ENCODE measurements around the gene MYDGF. TPM values are rescaled to one million over a fixed set of nuclear protein-coding genes. Genes with fewer than 3 reads are reported as not detected.

MYDGF gene
- polyA plus RNA-seq, 12 donors: 45.7 to 75.9 (median 50.5) TPM; not detected in 1

- peak; percentile 62 for DNase-seq
Observed at GRCh38 chr19:4647676-4648644, 22.2 kb downstream of the MYDGF start.

GRCh38 chr19:4645718-4646117 is 24.4 kb downstream of the MYDGF start:
- DNase-seq: no peak

GRCh38 chr19:4642625-4643024 is 27.5 kb downstream of the MYDGF start:
- DNase-seq: no peak

GRCh38 chr19:4641132-4641531 is 29.0 kb downstream of the MYDGF start:
- no peak for DNase-seq

- no peak for DNase-seq
Observed at GRCh38 chr19:4640247-4641000, 29.7 kb downstream of the MYDGF start.

GRCh38 chr19:4639531-4640246 is 30.5 kb downstream of the MYDGF start:
- DNase-seq: no peak

GRCh38 chr19:4638828-4639530 is 31.2 kb downstream of the MYDGF start, which contains the start of gene TNFAIP8L1:
Gene TNFAIP8L1 (plus strand): TSS chr19:4639516. CDS start chr19:4651870, 12,354 bp downstream.
- peak; percentile 94 for DNase-seq

GRCh38 chr19:4638317-4638716 is 31.8 kb downstream of the MYDGF start:
- DNase-seq: peak; percentile 53

GRCh38 chr19:4636761-4637160 is 33.4 kb downstream of the MYDGF start:
- no peak for DNase-seq

- DNase-seq: peak; percentile 72
Observed at GRCh38 chr19:4636151-4636717, 33.9 kb downstream of the MYDGF start.

- DNase-seq: no peak
Observed at GRCh38 chr19:4635754-4636116, 34.4 kb downstream of the MYDGF start.

GRCh38 chr19:4633140-4633967 is 36.8 kb downstream of the MYDGF start:
- DNase-seq: no peak

GRCh38 chr19:4624733-4625362 is 45.3 kb downstream of the MYDGF start:
- DNase-seq: no peak

- DNase-seq: no peak
Observed at GRCh38 chr19:4624301-4624700, 45.8 kb downstream of the MYDGF start.

GRCh38 chr19:4622695-4623421 is 47.3 kb downstream of the MYDGF start:
- DNase-seq: no peak

- no peak for DNase-seq
Observed at GRCh38 chr19:4620675-4621074, 49.5 kb downstream of the MYDGF start.

GRCh38 chr19:4619668-4620294 is 50.4 kb downstream of the MYDGF start:
- no peak for DNase-seq

GRCh38 chr19:4618019-4618418 is 52.1 kb downstream of the MYDGF start:
- no peak for DNase-seq
